Right renal cortex interstitium (tissue), 3 donors: ENCODE results near the gene KNDC1. TPM values are rescaled to one million over a fixed set of nuclear protein-coding genes. Genes with fewer than 3 reads are reported as not detected.
"Not testable (repeated sequence)": the region's sequence is repeated elsewhere in the genome, so short reads cannot be mapped to it uniquely, and the experiment has no call there.

Source experiments
- DNase-seq, 3 donors: peaks; one replicate each; pipeline ENCODE4 v3.0.0-alpha.2; 2013; ENCODE audit warnings: low read depth in 3 of 3, low spot score in 2 of 3
- polyA plus RNA-seq, 3 donors: library from polyadenylated mRNA; unstranded; fragments of 120-200 nt; gene quantifications; one replicate each; pipeline ENCODE4 v1.2.1, GENCODE V29; 2013; ENCODE audit not compliant: insufficient read length in 3 of 3

KNDC1 gene
- polyA plus RNA-seq, 3 donors, result 4.1 to 5.5 (median 4.2) TPM

DNA sequence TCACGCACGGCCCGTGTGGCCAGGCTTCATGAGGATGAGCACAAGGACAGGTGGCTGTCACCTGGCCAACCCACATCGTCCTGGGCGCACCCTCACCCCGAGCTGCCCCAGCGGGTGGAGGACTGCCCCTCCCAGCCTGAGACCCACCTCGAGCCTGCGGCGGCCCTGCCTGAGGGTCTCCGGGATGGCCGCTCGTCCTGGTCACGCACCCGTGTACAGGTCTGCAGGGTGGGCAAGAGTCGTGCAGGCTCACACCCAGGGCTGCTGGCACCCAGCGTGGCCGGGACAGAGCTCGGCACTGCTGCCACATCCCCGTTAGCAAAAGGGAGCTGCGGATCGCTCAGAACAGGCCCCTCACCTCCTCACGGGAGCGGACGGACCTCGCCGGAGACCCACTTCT is 55.6 kb downstream of the KNDC1 start:
- DNase-seq, result no peak

DNA sequence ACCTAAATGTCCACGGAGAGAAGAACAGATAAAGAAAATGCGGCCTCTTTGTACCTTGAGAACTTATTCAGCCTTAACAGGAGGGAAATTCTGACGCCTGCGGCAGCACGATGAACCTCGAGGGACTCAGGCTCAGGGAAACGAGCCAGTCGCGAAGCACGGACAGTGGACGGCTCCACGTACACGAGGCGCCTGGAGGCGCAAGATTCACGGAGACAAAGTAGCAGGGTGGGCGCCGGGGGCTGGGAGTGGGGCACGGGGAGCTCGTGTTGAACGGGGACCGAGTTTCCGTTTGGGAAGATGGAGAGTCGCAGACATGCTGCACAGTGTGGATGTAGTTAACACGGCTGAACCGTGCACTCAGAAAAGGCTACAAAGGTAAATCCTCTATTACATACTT is 56.8 kb downstream of the KNDC1 start:
- no peak for DNase-seq

DNA sequence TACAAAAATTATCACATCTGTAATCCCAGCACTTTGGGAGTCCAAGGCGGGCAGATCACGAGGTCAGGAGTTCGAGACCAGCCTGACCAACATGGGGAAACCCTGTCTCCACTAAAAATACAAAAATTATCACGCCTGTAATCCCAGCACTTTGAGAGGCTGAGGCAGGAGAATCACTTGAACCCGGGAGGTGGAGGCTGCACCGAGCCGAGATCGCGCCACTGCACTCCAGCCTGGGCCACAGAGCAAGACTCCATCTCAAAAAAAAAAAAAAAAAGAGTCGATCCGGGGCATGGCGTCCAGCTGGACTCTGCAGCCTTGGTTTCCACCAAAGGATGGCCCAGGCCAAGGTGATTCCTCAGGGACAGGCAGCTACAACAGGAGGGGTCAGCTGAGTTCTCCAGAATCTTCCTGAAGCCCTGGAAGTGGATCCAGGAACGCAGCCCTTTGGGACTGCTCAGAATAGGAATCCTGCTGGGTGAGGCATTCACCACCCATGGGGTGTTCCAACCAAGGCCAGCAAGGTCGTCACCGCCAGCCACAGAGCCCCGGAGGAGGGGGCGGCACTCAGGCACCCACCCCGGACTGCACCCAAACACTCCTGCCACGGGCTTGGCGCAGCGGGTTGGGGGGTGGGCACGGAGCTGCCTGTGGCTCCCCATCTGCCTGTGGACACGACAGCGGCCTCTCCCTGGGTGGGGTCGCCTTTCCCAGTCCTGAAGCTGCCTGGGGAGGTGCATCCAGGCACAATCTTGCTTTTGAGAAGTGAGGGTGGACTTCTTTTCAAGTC is 58.0 kb downstream of the KNDC1 start:
- no peak for DNase-seq

DNA sequence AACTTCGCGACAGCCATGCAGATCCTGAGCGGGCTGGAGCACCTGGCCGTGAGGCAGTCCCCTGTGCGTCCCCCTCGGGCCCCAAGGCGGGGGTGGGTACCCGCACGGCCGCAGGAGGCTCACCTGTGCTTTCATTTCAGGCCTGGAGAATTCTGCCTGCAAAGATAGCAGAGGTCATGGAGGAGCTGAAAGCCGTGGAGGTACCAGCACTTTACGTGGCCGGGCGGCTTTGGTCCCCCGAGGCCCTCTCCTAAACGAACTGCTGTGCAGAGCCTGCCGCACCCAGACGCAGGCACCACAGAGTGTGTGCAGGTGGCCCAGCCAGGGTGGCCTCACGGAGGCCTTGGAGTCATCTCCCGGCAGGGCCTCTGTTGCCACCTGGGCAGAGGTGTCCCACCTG is 58.9 kb downstream of the KNDC1 start:
- DNase-seq, result no peak

DNA sequence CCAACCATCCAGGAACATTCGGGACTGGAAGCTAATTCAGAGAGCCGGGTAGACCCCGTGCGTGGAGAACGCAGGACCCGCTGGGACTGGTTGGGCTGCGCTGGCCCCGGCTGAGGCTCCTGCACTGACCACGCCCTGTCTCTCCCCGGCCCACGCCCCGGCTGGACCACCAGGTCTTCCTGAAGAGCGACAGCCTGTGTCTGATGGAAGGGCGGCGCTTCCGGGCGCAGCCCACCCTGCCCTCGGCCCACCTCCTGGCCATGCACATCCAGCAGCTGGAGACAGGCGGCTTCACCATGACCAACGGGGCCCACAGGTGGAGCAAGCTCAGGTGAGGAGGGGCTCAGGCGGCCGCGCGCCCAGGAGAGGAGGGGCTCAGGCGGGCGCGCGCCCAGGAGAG is 59.8 kb downstream of the KNDC1 start:
- DNase-seq, result no peak

DNA sequence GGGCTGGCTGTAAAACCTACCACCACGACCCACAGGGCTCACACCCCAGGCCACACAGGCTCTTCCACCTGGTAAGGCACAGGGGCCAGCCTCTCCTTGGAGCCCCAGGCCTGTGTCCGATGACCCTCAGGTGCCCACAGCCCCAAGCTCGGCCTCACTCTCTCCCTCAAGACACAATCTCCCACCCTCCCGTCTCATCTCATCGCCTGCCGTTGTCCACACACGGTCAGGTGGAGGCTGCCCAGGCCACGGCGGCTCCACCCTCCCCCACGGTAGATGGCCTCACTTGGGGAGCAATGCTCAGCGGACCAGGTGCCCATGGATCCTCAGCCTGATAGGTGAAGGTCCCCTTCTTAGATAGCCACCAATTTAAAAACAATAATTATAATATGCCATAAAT is 61.3 kb downstream of the KNDC1 start:
- DNase-seq, result no peak

DNA sequence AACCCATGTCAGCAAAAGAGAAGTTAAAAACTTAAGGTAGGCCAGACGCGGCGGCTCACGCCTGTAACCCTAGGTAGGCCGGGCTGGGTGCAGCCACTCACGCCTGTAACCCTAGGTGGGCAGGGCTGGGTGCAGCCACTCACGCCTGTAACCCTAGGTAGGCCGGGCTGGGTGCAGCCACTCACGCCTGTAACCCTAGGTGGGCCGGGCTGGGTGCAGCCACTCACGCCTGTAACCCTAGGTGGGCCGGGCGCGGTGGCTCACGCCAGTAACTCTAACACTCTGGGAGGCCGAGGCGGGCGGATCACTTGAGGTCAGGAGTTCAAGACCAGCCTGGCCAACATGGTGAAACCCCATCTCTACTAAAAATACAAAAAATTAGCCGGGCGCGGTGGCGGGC is 61.7 kb downstream of the KNDC1 start:
- not testable (repeated sequence) for DNase-seq

DNA sequence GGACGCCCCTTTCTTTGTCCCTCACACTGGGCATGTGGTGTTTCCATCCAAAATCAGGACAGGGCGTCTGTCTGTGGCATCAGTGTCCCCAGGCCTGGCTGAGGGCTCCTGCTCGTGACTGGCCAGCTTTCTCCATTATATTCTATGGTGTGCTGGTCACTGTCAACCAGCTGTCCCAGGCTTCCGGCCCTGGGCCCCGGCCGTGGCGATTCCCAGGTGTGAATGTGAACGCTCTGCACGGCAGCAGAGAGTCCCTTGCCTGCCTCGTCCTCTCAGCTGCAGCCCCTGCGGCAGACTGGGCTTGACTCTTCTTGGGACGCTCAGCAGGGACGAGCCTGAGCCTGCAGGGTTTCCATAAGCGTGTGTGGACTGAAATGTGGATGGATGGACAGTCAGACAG is 64.1 kb downstream of the KNDC1 start:
- no peak for DNase-seq

DNA sequence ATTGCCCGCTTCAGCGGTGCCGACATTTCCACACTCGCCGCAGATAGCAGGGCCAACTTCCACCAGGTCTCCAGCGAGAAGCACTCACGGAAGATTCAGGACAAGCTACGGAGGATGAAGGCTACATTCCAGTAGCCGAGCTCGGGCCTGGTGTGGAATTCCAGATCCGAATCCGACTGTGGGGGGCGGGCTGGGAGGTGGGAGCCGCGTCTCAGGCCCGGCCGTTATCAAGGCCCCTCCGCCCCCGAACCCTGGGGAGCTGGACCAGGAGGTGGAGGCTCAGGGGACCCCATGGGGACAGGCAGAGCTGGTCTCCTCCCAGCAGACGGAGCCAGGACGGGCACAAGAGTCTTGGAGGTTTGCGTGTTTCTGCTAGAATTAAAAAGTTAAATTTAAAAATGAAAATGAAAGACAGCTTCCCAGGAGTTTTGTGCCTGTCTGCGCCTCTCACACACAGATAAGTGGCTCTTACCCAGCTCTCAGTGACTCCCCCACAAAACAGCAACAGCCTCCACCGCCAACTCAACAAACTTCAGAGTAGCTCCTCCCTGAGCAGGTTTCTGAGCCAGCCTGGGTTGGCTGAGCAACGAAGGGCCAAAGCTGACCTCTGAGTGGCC is 64.8 kb downstream of the KNDC1 start:
- peak in 1 of 3 donors; percentile 63 for DNase-seq

DNA sequence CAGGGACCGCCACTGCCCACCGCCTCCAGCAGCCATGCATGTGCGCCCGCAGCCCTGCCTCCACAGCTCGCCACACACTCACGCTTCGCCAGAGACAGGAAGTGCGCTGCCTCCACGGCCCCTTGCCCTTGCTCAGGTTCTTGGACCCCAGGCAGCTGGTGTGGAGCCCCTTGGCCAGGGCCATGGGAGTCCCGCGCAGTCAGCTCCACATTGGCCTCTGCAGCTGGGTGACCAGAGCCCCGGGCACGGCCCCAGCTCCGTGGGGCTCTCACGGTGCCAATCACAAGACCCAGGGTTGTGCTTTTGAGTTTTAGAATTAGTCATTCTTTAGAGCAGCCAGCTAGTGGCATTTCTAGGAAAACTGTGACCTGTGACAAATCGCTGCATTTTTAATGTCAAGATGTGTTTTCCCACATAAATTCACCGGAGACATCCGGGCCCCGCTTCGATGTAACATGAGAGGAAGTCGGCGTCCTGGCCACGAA is 65.7 kb downstream of the KNDC1 start:
- DNase-seq, result no peak

DNA sequence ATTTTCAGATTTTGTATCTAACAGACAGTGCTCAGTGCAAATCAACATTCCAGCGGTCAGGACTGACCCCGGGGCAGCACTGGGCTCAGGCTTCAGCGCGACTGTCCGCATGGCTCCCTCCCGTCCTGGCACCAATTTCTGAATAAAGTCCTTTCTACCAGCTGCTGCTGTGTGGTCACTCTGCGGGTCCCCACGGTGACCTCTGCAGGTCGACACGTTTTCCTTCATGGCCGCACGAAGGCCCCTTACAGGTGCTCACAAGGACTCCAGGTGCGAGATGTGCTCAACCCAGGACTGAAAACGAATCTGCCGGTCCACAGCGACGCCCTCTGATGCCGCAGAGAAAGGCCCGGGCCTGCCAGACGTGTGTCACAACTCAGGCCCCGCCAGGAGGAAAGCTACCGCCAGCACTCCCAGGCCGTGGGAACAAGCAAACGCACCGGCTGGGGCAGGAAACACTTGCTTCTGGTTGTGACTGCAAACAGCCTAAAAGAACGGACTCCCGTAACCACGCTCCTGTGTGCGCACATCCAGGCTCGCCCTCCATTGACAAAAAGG is 66.3 kb downstream of the KNDC1 start:
- no peak for DNase-seq

DNA sequence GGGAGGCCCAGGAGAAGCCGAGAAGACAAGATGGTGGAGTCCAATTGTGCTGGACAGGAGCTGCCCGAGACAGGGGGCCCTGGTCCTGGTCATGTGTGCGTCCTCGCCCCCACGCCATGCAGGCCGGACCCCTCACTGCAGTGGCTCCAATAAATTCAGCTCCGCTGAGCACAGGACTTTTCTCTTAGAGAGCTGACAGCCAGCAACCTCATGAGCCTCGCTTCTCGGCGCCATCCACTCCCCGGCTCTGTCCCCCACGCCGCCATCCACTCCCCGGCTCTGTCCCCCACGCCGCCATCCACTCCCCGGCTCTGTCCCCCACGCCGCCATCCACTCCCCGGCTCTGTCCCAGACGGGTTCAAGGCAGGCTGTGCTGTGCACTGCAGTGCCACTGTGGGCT is 67.2 kb downstream of the KNDC1 start:
- no peak for DNase-seq

DNA sequence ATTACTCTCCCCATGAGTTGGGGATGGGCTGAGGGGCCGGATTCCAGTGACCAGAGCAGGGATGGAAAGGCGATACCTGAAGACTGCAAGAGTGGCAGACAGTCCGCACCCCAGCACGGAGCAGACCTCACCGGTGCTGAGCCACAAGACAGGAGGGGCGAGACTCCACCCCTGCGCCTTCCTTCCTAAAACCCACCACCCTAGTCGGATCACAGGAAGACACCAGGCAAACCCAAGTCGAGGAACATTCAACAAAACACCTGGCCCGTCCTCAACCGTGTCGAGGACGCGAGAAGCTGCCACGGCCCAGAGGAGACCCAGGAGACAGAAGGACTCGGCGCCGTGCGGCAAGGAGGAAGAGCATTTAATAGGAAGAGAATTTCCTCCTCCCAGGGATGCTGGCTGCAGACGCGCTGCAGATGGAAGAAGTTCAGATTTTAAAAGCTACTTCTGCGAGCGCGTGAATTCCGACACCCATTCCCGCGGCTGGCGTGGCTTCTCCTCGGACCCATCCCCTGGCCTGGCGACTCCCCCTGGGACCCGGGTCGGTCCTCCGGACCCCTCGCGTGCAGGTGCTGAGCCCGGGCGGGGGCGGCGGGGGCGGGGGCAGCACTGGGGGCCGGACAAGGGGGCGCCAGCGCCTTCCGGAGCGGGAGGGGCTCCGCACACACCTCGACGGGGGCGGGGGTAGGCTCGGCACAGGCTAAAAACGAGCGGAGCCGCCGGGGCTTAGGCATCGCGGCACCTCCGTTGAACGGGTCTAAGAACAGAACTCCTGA is 69.4 kb downstream of the KNDC1 start:
- no peak for DNase-seq

DNA sequence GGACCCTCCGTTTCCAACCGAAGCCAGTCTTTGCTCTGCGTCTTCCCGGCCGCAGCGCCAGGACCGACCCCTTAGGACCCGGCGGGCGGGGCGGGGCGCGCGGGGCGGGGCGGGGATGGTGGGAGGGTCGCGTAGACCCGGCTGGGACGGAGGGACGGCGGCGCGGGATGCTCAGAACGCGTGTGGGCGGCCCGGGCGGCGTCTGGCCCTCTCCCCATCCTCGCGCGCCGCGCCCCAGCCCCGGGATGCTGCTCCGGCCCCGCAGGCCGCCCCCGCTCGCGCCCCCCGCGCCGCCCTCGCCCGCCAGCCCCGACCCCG is 70.0 kb downstream of the KNDC1 start, which contains the start of gene UTF1:
Gene UTF1 (plus strand): TSS at position 174 of the 318 bp plus-strand sequence. CDS start 72 bp downstream, at position 246.
- DNase-seq, result no peak

DNA sequence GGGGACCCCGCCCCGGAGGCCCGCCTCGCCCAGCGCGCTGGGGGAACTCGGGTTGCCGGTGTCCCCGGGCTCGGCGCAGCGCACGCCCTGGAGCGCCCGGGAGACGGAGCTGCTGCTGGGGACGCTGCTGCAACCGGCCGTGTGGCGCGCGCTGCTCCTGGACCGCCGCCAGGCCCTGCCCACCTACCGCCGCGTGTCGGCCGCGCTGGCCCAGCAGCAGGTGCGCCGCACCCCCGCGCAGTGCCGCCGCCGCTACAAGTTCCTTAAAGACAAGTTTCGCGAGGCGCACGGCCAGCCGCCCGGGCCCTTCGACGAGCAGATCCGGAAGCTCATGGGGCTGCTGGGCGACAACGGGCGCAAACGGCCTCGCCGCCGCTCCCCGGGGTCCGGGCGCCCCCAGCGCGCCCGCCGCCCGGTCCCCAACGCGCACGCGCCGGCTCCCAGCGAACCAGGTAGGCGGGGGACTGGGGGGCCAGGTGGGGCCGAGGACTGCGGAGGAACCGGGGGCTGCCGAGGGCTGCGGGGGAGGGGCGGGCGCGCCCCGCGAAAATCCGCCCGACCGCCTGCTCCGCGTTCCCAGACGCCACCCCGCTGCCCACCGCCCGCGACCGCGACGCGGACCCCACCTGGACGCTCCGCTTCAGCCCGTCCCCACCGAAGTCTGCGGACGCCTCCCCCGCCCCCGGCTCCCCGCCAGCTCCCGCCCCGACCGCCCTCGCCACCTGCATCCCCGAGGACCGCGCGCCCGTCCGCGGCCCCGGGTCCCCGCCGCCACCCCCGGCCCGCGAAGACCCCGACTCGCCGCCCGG is 70.6 kb downstream of the KNDC1 start:
- DNase-seq, result no peak

DNA sequence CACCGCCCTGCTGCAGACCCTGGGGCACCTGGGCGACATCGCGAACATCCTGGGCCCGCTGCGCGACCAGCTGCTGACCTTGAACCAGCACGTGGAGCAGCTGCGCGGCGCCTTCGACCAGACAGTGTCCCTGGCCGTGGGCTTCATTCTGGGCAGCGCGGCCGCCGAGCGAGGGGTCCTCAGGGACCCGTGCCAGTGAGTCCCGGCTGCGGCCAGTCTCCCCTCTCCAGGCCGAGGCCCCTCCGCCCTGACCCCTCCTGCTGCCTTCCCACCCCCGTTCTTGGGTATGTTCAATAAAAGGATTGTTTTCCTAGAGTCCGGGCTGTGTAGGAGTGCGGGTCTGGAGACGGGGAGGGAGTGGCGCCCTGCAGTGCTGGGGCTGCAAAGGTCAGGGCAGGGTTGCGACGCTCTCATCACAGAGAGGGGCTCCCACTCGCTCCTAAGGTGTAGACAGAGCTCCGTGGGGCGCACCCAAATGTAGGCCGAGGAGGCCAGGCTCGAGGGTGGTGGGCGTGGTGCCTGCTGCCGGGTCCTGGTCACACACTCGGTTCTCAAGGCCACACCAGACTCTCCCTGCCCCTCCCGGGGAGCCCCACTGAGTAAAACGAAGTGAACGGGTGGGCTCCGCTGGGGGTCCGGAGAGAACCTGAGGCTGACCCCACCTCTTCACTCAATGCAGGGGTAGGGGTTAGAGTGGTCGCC is 71.4 kb downstream of the KNDC1 start:
- DNase-seq, result no peak

DNA sequence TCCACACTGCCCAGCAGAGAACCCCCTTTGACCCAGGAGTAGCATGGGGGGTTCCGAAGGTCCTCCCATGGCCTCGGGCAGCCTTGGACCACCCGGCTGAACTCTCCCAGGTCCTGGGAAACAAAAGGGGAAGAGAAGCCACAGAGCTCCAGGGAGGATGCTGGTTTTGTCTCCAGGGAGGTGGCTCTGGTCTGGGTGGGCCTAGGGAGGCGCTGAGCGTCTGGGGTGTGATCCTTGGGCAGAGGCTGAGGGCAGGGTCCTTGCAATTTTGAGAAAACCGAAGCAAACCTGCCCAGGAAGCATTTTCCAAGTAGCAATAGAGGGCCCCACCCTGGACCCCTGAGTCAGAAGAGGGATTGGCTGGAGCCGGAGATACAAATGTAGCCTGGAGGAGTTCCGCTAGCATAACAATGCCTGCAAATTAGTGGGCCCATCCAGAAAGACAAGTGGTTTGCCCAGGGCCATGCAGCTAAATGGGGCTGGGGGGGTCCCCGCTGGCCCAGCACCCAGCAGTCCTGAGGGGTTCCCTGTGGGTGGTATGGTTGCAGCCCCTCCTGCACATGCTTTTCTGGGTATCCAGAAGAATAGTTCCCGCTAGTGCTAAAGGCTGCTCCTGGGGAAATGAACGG is 72.0 kb downstream of the KNDC1 start:
- no peak for DNase-seq

DNA sequence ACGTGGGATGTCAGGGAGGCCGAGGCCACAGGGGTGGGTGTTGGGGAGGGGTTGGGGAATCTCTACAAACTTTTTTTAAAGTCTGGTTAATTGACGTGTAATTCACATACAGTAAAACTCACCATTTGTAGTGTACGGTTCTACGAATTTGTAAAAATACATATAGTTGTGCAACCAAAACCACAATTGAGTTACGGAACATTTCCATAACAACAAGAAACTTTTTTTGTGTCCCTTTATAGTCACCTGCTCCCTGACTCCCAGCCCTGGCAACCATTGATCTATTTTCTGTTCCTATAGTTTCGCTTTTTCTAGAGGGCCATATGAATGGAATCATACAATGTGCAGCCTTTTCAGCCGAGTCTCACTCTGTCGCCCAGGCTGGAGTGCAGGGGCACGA is 74.8 kb downstream of the KNDC1 start:
- DNase-seq, result not testable (repeated sequence)

DNA sequence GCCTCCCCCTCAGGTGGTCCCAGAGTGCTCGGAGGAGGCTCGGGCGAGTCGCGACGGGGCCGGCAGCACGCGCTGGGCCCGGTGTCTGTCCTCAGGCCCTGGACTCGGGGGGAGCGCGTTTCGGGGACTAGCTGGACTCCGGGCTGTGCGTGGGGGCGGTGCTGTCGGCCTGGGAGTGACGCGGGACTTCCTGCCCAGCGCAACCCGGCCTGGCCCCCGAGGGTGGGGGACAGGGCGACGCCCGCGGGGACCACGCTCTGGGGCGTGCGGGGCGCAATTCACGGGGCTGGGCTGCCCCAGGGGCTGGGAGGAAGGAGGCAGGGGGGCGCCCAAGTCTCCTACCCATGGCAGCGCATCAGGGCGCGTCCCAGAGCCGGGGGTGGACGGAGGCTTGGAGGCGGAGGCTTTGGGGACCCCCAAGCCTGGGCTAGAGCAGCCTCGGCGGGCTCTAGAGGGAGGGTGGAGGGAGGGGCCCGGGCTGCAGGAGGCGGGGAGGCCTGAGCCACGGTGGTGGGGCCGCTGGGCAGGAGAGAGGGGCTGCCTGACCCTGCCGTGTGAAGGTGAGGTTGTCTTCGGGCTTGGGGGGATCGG is 75.3 kb downstream of the KNDC1 start:
- DNase-seq, result no peak
